ENCODE results near the gene ISG20. TPM values are rescaled to one million over a fixed set of nuclear protein-coding genes. Genes with fewer than 3 reads are reported as not detected.

ISG20 gene
- total RNA-seq, 2 donors from 2014 or later: 53.9 to 118 TPM

DNA sequence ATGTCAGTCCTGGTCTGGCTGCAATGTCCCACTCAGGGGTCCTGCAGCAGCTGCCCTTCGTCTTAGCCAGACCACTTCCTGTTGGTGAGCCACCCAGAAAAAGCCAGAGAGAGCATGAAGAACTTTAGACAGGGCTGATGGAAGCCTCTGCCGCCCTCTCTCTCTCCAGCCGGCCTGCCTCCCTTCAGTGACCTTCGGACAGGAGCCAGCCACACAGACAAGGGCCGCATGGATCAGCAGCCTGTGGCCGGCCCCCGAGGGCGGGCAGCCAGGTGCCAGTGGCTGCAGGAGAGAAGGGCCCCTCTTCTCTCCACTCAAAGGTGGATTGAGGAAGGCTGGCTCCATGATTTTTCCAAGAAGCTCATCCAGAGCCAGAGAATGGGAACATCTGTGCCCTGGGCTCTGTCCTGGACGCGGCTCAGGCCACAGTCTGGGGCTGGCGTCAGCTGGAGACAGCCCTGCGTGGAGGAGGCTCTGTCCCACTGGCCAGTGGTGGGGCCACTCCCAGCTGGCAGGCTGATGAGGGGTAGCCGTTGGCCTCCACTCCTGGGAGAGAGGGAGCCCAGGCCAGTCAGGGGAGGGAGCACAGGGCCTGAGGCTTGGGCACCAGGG lies 42.9 kb downstream of the ISG20 start:
- Mint-ChIP-seq H3K36me3 (no peaks in the 10 kb centered on the region), H3K9me3 (peaks cover 0 to 4% of the 10 kb centered on the region in 2 donors), H3K27ac (peak overlapping the region in 1 of 2 donors; percentile 72)
- ATAC-seq (no peak), DNase-seq (ENCODE audit: low spot score in 2 of 2) (no peak)

- H3K36me3 Mint-ChIP-seq: no peaks in the 10 kb centered on the region
- peaks cover under 1 to 11% of the 10 kb centered on the region in 2 donors for H3K9me3 Mint-ChIP-seq
- ATAC-seq (no peak), DNase-seq (ENCODE audit: low spot score in 2 of 2) (no peak)
- no peak overlapping the region for H3K27ac Mint-ChIP-seq
These were observed 45.5 kb downstream of the ISG20 start for GRCh38 chr15:88684345-88684744.

- no peak overlapping the region for H3K27ac Mint-ChIP-seq
- DNase-seq (ENCODE audit: low spot score in 2 of 2) (no peak), ATAC-seq (no peak)
- H3K36me3 Mint-ChIP-seq: no peaks in the 10 kb centered on the region
- peaks cover 4 to 14% of the 10 kb centered on the region in 2 donors for H3K9me3 Mint-ChIP-seq
These were observed 47.4 kb downstream of the ISG20 start for GRCh38 chr15:88686166-88686565.

GRCh38 chr15:88688394-88688933 lies 49.6 kb downstream of the ISG20 start:
- Mint-ChIP-seq H3K27ac (no peak overlapping the region), H3K36me3 (no peaks in the 10 kb centered on the region), H3K9me3 (peaks cover 4 to 12% of the 10 kb centered on the region in 2 donors)
- ATAC-seq (no peak), DNase-seq (ENCODE audit: low spot score in 2 of 2) (no peak)

DNA sequence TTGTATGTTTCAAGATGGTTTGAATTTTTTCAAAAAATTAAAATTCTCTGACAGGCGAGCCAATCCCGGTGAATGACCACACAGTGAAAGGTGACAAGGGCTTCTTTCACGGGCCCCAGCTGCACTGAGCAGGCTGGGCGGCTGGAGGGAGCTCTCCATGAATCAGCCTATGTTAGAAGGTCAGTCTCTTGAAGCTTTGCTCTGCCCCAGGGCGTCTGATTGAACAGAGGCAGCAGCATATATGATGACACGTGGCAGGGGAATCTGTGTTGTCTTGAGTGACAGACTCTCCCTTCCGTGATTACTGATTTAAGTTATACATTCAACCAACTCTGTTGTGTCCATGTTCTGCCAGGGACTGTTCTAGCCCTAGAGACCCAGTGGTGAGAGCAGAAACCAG lies 51.5 kb downstream of the ISG20 start:
- peaks cover 4 to 10% of the 10 kb centered on the region in 2 donors for H3K9me3 Mint-ChIP-seq
- H3K36me3 Mint-ChIP-seq: no peaks in the 10 kb centered on the region
- DNase-seq (ENCODE audit: low spot score in 2 of 2) (no peak), ATAC-seq (no peak)
- H3K27ac Mint-ChIP-seq: no peak overlapping the region

- Mint-ChIP-seq H3K9me3 (peaks cover 4 to 10% of the 10 kb centered on the region in 2 donors), H3K27ac (no peak overlapping the region), H3K36me3 (no peaks in the 10 kb centered on the region)
- no peak for DNase-seq (ENCODE audit: low spot score in 2 of 2)
- no peak for ATAC-seq
These were observed 54.4 kb downstream of the ISG20 start for GRCh38 chr15:88693191-88693590.

DNA sequence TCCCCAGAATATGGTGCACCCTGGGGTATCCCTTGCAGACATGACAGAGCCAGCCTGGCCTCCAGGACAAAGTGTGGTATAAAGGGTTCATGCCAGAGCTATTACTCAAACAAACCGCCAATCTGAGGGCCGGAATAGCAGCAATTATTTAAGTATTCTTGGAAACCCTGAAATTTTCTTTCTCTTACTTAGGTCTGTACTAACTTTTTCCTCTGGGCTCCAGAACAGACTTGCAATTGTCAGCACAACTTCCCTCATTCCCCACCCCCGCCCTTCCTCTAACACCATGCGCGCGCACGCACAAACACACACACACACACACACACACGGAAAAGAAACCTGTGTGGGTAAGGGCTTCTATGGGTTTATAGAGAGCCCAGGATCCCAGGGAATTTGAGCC lies 56.3 kb downstream of the ISG20 start:
- DNase-seq (ENCODE audit: low spot score in 2 of 2): no peak
- Mint-ChIP-seq H3K27ac (no peak overlapping the region), H3K36me3 (no peaks in the 10 kb centered on the region), H3K9me3 (no peaks in the 10 kb centered on the region)
- ATAC-seq: no peak

DNA sequence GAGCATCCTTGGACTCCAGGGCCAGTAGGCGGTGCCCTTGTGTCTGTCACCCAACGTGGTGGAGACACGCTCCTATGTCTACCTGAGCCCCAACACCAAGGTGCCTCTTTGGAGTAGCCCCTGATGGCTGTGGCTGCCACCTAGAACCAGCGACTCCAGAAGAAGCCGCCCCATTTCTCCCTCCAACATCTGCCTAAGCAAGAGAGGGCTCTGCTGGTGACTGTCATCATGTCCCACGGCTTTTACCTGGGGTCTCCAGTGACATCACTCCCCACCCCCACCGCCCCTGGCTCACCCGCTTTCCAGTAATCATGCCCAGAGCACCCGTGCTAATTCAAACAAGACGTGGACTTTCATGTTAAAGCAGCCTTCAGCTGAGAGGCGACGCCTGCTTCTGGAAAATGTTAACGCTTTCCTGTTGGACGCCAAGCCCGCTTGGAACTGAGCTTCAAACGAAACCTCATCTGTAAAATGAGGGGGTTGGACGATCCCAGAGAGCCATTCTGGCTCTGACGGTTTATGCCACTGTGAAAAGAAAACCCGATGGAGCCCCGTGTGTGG lies 57.0 kb downstream of the ISG20 start:
- Mint-ChIP-seq H3K36me3 (no peaks in the 10 kb centered on the region), H3K9me3 (no peaks in the 10 kb centered on the region), H3K27ac (no peak overlapping the region)
- DNase-seq (ENCODE audit: low spot score in 2 of 2) (no peak), ATAC-seq (no peak)

GRCh38 chr15:88696254-88696653 lies 57.4 kb downstream of the ISG20 start:
- Mint-ChIP-seq H3K9me3 (no peaks in the 10 kb centered on the region), H3K36me3 (no peaks in the 10 kb centered on the region), H3K27ac (no peak overlapping the region)
- ATAC-seq: no peak
- DNase-seq (ENCODE audit: low spot score in 2 of 2): no peak

DNA sequence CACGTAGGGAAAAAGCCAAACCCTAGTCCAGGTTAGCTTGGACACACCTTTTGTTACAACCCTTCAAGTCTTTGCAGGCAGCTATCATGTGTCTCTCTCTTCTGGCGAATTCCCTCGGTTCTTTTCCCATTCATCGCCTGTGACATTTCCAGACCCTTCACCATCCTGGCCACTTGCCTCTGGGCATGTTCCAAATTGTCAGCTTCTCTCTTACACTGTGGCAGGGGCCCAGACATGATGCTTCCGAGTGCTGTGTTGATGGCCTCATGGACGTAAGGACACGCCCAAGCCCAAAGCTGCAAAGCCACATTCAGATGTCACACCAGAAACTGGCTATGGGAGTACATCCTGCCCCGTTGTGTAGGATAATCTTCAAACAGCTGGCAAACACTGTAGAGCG lies 58.5 kb downstream of the ISG20 start:
- H3K9me3 Mint-ChIP-seq: no peaks in the 10 kb centered on the region
- no peaks in the 10 kb centered on the region for H3K36me3 Mint-ChIP-seq
- DNase-seq (ENCODE audit: low spot score in 2 of 2): no peak
- no peak for ATAC-seq
- no peak overlapping the region for H3K27ac Mint-ChIP-seq

GRCh38 chr15:88699861-88700260 lies 61.0 kb downstream of the ISG20 start:
- no peak for DNase-seq (ENCODE audit: low spot score in 2 of 2)
- Mint-ChIP-seq H3K27ac (no peak overlapping the region), H3K36me3 (no peaks in the 10 kb centered on the region), H3K9me3 (no peaks in the 10 kb centered on the region)
- ATAC-seq: no peak

DNA sequence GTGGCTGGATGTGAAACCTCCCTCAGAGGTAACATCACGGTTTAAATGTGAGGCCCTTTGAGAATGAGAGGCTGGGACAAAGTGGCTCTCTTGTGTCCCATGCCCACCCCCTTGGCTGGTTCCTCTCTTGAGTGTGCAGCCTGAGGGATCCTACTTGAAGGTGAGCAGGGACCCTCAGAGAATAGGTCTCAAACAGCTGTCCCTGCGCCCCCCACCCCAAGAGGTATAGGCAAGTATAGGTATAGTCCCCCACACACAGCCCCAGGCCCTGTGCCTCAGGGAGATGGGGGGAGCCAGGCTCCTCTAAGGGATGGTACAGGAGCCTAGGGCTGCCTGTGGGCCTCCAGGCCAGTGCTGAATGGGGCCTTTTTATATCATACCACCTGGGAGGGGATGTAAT lies 61.9 kb downstream of the ISG20 start:
- no peak for ATAC-seq
- Mint-ChIP-seq H3K36me3 (no peaks in the 10 kb centered on the region), H3K9me3 (no peaks in the 10 kb centered on the region), H3K27ac (no peak overlapping the region)
- no peak for DNase-seq (ENCODE audit: low spot score in 2 of 2)

DNA sequence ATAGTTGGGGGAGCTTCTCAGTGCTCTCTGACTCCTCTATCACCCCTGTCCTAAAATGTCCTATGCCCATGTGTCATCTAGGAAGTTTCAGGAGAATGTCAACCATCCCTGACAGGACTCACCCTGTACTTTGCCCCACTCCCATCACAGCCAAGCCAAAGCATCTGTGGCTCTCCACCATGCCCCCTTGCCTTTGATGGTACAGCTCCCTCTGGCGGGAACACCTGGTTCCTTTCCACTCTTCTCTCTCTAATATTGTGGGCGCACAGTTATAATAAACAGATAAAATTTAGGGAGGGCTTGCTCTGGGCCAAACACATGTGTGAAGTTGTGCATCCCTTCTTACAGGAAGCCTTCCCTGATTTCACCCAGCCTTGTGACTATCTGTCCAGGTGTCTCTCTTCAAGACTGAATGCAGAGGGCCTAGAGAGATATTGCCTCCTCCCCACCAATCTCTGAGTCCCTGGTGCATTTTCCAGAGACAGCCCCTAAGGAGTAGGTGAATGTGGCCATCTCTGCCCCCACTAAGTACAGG lies 62.8 kb downstream of the ISG20 start:
- ATAC-seq (peak in 1 of 2 donors; percentile 46), DNase-seq (ENCODE audit: low spot score in 2 of 2) (no peak)
- Mint-ChIP-seq H3K36me3 (no peaks in the 10 kb centered on the region), H3K27ac (peak overlapping the region in 1 of 2 donors; percentile 36), H3K9me3 (no peaks in the 10 kb centered on the region)

DNA sequence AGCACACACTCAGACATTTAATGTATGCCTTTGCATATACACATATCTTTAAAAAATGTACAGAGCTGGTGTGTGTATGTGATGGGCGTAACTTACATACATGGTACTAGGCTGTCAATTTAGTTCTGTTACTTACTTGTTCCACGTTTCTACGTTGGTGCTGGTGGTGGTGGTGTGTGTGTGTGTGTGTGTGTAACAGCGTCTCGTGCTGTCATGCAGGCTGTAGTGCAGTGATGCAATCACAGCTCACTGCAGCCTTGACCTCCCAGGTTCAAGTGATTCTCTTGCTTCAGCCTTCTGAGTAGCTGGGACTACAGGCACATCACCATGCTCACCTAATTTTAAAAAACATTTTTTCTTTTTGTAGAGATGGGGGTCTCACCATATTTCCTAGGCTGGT lies 64.2 kb downstream of the ISG20 start:
- DNase-seq (ENCODE audit: low spot score in 2 of 2): no peak
- no peaks in the 10 kb centered on the region for H3K36me3 Mint-ChIP-seq
- H3K27ac Mint-ChIP-seq: no peak overlapping the region
- H3K9me3 Mint-ChIP-seq: no peaks in the 10 kb centered on the region
- no peak for ATAC-seq

DNA sequence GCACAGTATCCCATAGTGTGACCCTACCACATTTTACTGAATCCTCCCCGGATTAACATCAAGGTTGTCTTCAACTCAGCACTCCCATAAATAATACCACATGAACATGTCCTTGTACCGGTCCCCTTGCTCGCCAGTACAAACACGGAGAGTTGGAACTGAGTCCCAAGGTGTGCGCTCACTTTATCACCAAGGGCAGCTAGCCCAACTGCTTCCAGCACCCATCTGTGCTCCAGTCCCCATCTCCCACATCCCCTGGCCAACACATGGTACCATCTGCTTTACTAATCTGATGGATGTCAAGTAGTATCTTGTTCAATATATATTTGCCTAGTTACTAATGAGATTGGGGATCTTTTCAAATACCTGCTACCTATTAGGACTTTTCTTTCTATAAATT lies 64.7 kb downstream of the ISG20 start:
- Mint-ChIP-seq H3K36me3 (no peaks in the 10 kb centered on the region), H3K27ac (no peak overlapping the region), H3K9me3 (no peaks in the 10 kb centered on the region)
- no peak for ATAC-seq
- DNase-seq (ENCODE audit: low spot score in 2 of 2): no peak

- peak; percentile 34 to 43 for ATAC-seq
- Mint-ChIP-seq H3K36me3 (no peaks in the 10 kb centered on the region), H3K9me3 (no peaks in the 10 kb centered on the region), H3K27ac (peak overlapping the region in 1 of 2 donors; percentile 15)
- no peak for DNase-seq (ENCODE audit: low spot score in 2 of 2)
These were observed 66.3 kb downstream of the ISG20 start for GRCh38 chr15:88704791-88705768.

- H3K9me3 Mint-ChIP-seq: no peaks in the 10 kb centered on the region
- no peaks in the 10 kb centered on the region for H3K36me3 Mint-ChIP-seq
- ATAC-seq (peak in 1 of 2 donors; percentile 16), DNase-seq (ENCODE audit: low spot score in 2 of 2) (no peak)
- peak overlapping the region in 1 of 2 donors; percentile 15 for H3K27ac Mint-ChIP-seq
These were observed 67.0 kb downstream of the ISG20 start for GRCh38 chr15:88705769-88706165.

Measured in activated naive CD4-positive, alpha-beta T cell treated with anti-CD3 and anti-CD28 coated beads, Interleukin-2, amount 50 U/mL, for 72 hours (primary cell).